Progenitor cell of endocrine pancreas (in vitro differentiated cells): ENCODE data around the gene WDFY4. TPM values are rescaled to one million over a fixed set of nuclear protein-coding genes. Genes with fewer than 3 reads are reported as not detected.

Source experiments
- DNase-seq: peaks from one replicate; pipeline ENCODE4 v3.0.0; 2021; ENCODE audit warnings: low spot score; ENCODE audit not compliant: unreplicated experiment
- H3K27ac Mint-ChIP-seq: 2 replicates; pipeline ENCODE4 v1.8.0; 2021; ENCODE audit warnings: mild to moderate bottlenecking, moderate library complexity, mixed read lengths
- H3K27me3 Mint-ChIP-seq: 2 replicates; pipeline ENCODE4 v1.8.0; 2021; ENCODE audit warnings: mixed read lengths
- H3K36me3 Mint-ChIP-seq: 2 replicates; pipeline ENCODE4 v1.8.0; 2022; ENCODE audit warnings: mixed read lengths; ENCODE audit not compliant: insufficient read depth
- H3K4me1 Mint-ChIP-seq: 2 replicates; pipeline ENCODE4 v1.8.0; 2021; ENCODE audit warnings: low read depth, mixed read lengths
- H3K4me3 Mint-ChIP-seq: 2 replicates; pipeline ENCODE4 v1.8.0; 2021; ENCODE audit warnings: low read depth, mild to moderate bottlenecking, moderate library complexity, mixed read lengths
- H3K9me3 Mint-ChIP-seq: 2 replicates; pipeline ENCODE4 v1.8.0; 2021; ENCODE audit warnings: low read depth, mixed read lengths
- CTCF ChIP-seq: fragments of 200-600 bp; sonication (generic); IDR thresholded peaks from one replicate; pipeline ENCODE4 v1.5.0; 2021; ENCODE audit warnings: antibody characterized with exemption, mild to moderate bottlenecking; ENCODE audit not compliant: unreplicated experiment
- total RNA-seq: library from RNA; stranded (reverse); gene quantifications from 2 replicates; pipeline ENCODE4 v1.2.1, GENCODE V29; 2021

The WDFY4 gene
- total RNA-seq, 1 donor from 2014 or later, result 0.07 TPM

GRCh38 chr10:48970046-48970445 is 285.4 kb downstream of the WDFY4 start:
- no peak for TF ChIP-seq CTCF

GRCh38 chr10:48970654-48971053 is 286.0 kb downstream of the WDFY4 start:
- Mint-ChIP-seq H3K4me3 (no peak overlapping the region), H3K4me1 (no peaks in the 10 kb centered on the region), H3K27me3 (peaks cover 23% of the 10 kb centered on the region), H3K27ac (no peak overlapping the region), H3K36me3 (no peaks in the 10 kb centered on the region), H3K9me3 (no peaks in the 10 kb centered on the region)
- no peak for TF ChIP-seq CTCF
- no peak for DNase-seq

More at GRCh38 chr10:48970046-48970445, 285.4 kb downstream of the WDFY4 start:
- H3K36me3 Mint-ChIP-seq, result no peaks in the 10 kb centered on the region
- no peaks in the 10 kb centered on the region for H3K9me3 Mint-ChIP-seq
- no peaks in the 10 kb centered on the region for H3K4me1 Mint-ChIP-seq
- H3K27me3 Mint-ChIP-seq, result peaks cover 17% of the 10 kb centered on the region
- DNase-seq, result no peak
- no peak overlapping the region for H3K4me3 Mint-ChIP-seq
- no peak overlapping the region for H3K27ac Mint-ChIP-seq

GRCh38 chr10:48973065-48973464 is 288.4 kb downstream of the WDFY4 start:
- peaks cover 21% of the 10 kb centered on the region for H3K27me3 Mint-ChIP-seq
- H3K4me3 Mint-ChIP-seq, result no peak overlapping the region
- no peaks in the 10 kb centered on the region for H3K4me1 Mint-ChIP-seq
- H3K36me3 Mint-ChIP-seq, result no peaks in the 10 kb centered on the region
- no peak for TF ChIP-seq CTCF
- DNase-seq, result no peak
- no peaks in the 10 kb centered on the region for H3K9me3 Mint-ChIP-seq
- H3K27ac Mint-ChIP-seq, result no peak overlapping the region

- Mint-ChIP-seq H3K9me3 (no peaks in the 10 kb centered on the region), H3K27me3 (peaks cover 24% of the 10 kb centered on the region), H3K4me1 (no peaks in the 10 kb centered on the region), H3K36me3 (no peaks in the 10 kb centered on the region), H3K27ac (no peak overlapping the region), H3K4me3 (no peak overlapping the region)
- TF ChIP-seq CTCF, result no peak
- DNase-seq, result no peak
Observed at GRCh38 chr10:48974510-48975156, 290.0 kb downstream of the WDFY4 start.

GRCh38 chr10:48976196-48976595 is 291.5 kb downstream of the WDFY4 start:
- DNase-seq, result no peak
- H3K27me3 Mint-ChIP-seq, result peaks cover 28% of the 10 kb centered on the region
- TF ChIP-seq CTCF, result peak; percentile 47
- H3K27ac Mint-ChIP-seq, result no peak overlapping the region
- H3K4me1 Mint-ChIP-seq, result no peaks in the 10 kb centered on the region
- H3K9me3 Mint-ChIP-seq, result no peaks in the 10 kb centered on the region
- no peaks in the 10 kb centered on the region for H3K36me3 Mint-ChIP-seq
- H3K4me3 Mint-ChIP-seq, result no peak overlapping the region
